Memory B cell (primary cell): Measurements from ENCODE around the gene MYL7.
"Not testable (repeated sequence)": the region's sequence is repeated elsewhere in the genome, so short reads cannot be mapped to it uniquely, and the experiment has no call there.

Experiments
- ATAC-seq: fragments of 150-1000 bp; cut with Tn5 transposase; 2 replicates; pipeline ENCODE4 v1.10.0; 2021; ENCODE audit warnings: low read depth, mild to moderate bottlenecking, moderate library complexity
- DNase-seq, 2 donors: peaks; one replicate each; pipeline ENCODE4 v3.0.0; 2022; ENCODE audit warnings: low spot score in 2 of 2
- H3K27ac Mint-ChIP-seq: one replicate; pipeline ENCODE4 v1.8.0; 2022; ENCODE audit warnings: mild to moderate bottlenecking, moderate library complexity, mixed read lengths
- H3K27me3 Mint-ChIP-seq: one replicate; pipeline ENCODE4 v1.8.0; 2022; ENCODE audit warnings: mixed read lengths
- H3K36me3 Mint-ChIP-seq: one replicate; pipeline ENCODE4 v1.8.0; 2022; ENCODE audit warnings: mild to moderate bottlenecking, mixed read lengths
- H3K4me1 Mint-ChIP-seq: one replicate; pipeline ENCODE4 v1.8.0; 2022; ENCODE audit warnings: mixed read lengths
- H3K4me3 Mint-ChIP-seq: one replicate; pipeline ENCODE4 v1.8.0; 2022; ENCODE audit warnings: mild to moderate bottlenecking, moderate library complexity, mixed read lengths
- H3K9me3 Mint-ChIP-seq: one replicate; pipeline ENCODE4 v1.8.0; 2022; ENCODE audit warnings: mixed read lengths

Gene MYL7

GRCh38 chr7:44138698-44139097 lies 2.4 kb downstream of the MYL7 start:
- no peak for ATAC-seq
- Mint-ChIP-seq H3K36me3 (no peaks in the 10 kb centered on the region), H3K27ac (no peak overlapping the region), H3K9me3 (no peaks in the 10 kb centered on the region), H3K27me3 (no peaks in the 10 kb centered on the region), H3K4me3 (no peak overlapping the region), H3K4me1 (no peaks in the 10 kb centered on the region)
- DNase-seq: no peak

- DNase-seq (no peak), ATAC-seq (no peak)
- no peaks in the 10 kb centered on the region for H3K27me3 Mint-ChIP-seq
- no peaks in the 10 kb centered on the region for H3K36me3 Mint-ChIP-seq
- no peaks in the 10 kb centered on the region for H3K9me3 Mint-ChIP-seq
- no peaks in the 10 kb centered on the region for H3K4me1 Mint-ChIP-seq
- H3K27ac Mint-ChIP-seq: no peak overlapping the region
- no peak overlapping the region for H3K4me3 Mint-ChIP-seq
Measured at GRCh38 chr7:44136731-44137130, 4.4 kb downstream of the MYL7 start.

- H3K27me3 Mint-ChIP-seq: no peaks in the 10 kb centered on the region
- ATAC-seq (no peak), DNase-seq (no peak)
- H3K36me3 Mint-ChIP-seq: no peaks in the 10 kb centered on the region
- H3K9me3 Mint-ChIP-seq: no peaks in the 10 kb centered on the region
- no peaks in the 10 kb centered on the region for H3K4me1 Mint-ChIP-seq
- no peak overlapping the region for H3K27ac Mint-ChIP-seq
- no peak overlapping the region for H3K4me3 Mint-ChIP-seq
Measured at GRCh38 chr7:44134943-44135628, 6.0 kb downstream of the MYL7 start.

GRCh38 chr7:44133295-44133694 lies 7.8 kb downstream of the MYL7 start:
- H3K4me1 Mint-ChIP-seq: no peaks in the 10 kb centered on the region
- no peaks in the 10 kb centered on the region for H3K27me3 Mint-ChIP-seq
- no peaks in the 10 kb centered on the region for H3K36me3 Mint-ChIP-seq
- no peak overlapping the region for H3K4me3 Mint-ChIP-seq
- DNase-seq (no peak), ATAC-seq (no peak)
- H3K9me3 Mint-ChIP-seq: no peaks in the 10 kb centered on the region
- H3K27ac Mint-ChIP-seq: no peak overlapping the region

- Mint-ChIP-seq H3K27ac (no peak overlapping the region), H3K9me3 (peaks cover 2% of the 10 kb centered on the region), H3K27me3 (no peaks in the 10 kb centered on the region), H3K4me3 (no peak overlapping the region), H3K36me3 (no peaks in the 10 kb centered on the region), H3K4me1 (no peaks in the 10 kb centered on the region)
- DNase-seq (no peak), ATAC-seq (no peak)
Measured at GRCh38 chr7:44132039-44132438, 9.1 kb downstream of the MYL7 start.

- DNase-seq (no peak), ATAC-seq (no peak)
- Mint-ChIP-seq H3K27ac (no peak overlapping the region), H3K27me3 (no peaks in the 10 kb centered on the region), H3K4me3 (no peak overlapping the region), H3K36me3 (no peaks in the 10 kb centered on the region), H3K9me3 (peaks cover 5% of the 10 kb centered on the region), H3K4me1 (no peaks in the 10 kb centered on the region)
Measured at GRCh38 chr7:44131173-44132029, 9.7 kb downstream of the MYL7 start.

- H3K9me3 Mint-ChIP-seq: peaks cover 5% of the 10 kb centered on the region
- H3K27me3 Mint-ChIP-seq: no peaks in the 10 kb centered on the region
- H3K4me3 Mint-ChIP-seq: no peak overlapping the region
- no peak for ATAC-seq
- peaks cover 3% of the 10 kb centered on the region for H3K4me1 Mint-ChIP-seq
- H3K27ac Mint-ChIP-seq: no peak overlapping the region
- DNase-seq: no peak
- no peaks in the 10 kb centered on the region for H3K36me3 Mint-ChIP-seq
Measured at GRCh38 chr7:44128721-44129582, 12.2 kb downstream of the MYL7 start.

- no peak overlapping the region for H3K27ac Mint-ChIP-seq
- no peak for ATAC-seq
Measured at GRCh38 chr7:44127161-44127560, 14.0 kb downstream of the MYL7 start.

GRCh38 chr7:44126574-44126973 lies 14.6 kb downstream of the MYL7 start:
- H3K4me1 Mint-ChIP-seq, H3K4me3 Mint-ChIP-seq: not testable (repeated sequence)

More at GRCh38 chr7:44127161-44127560, 14.0 kb downstream of the MYL7 start:
- Mint-ChIP-seq H3K36me3 (no peaks in the 10 kb centered on the region), H3K4me3 (no peak overlapping the region), H3K4me1 (peaks cover 8% of the 10 kb centered on the region), H3K9me3 (peaks cover 5% of the 10 kb centered on the region), H3K27me3 (no peaks in the 10 kb centered on the region)
- no peak for DNase-seq

GRCh38 chr7:44124822-44125202 lies 16.3 kb downstream of the MYL7 start:
- no peak for DNase-seq
- H3K9me3 Mint-ChIP-seq: peaks cover 5% of the 10 kb centered on the region
- peaks cover 10% of the 10 kb centered on the region for H3K4me1 Mint-ChIP-seq
- no peak for ATAC-seq
- peak overlapping the region; percentile 22 for H3K4me3 Mint-ChIP-seq
- H3K27ac Mint-ChIP-seq: no peak overlapping the region
- H3K36me3 Mint-ChIP-seq: peaks cover 8% of the 10 kb centered on the region
- no peaks in the 10 kb centered on the region for H3K27me3 Mint-ChIP-seq

More at GRCh38 chr7:44126574-44126973, 14.6 kb downstream of the MYL7 start:
- H3K27me3 Mint-ChIP-seq, H3K36me3 Mint-ChIP-seq, ATAC-seq, H3K9me3 Mint-ChIP-seq, H3K27ac Mint-ChIP-seq, DNase-seq: not testable (repeated sequence)

- H3K27me3 Mint-ChIP-seq: no peaks in the 10 kb centered on the region
- H3K27ac Mint-ChIP-seq: peak within 1 kb of the TSS; percentile 76
- ATAC-seq: peak; percentile 97
- peaks cover 12% of the 10 kb centered on the region for H3K4me1 Mint-ChIP-seq
- peaks cover 5% of the 10 kb centered on the region for H3K9me3 Mint-ChIP-seq
- peak; percentile 93 to 94 for DNase-seq
- peak within 1 kb of the TSS; percentile 91 for H3K4me3 Mint-ChIP-seq
- H3K36me3 Mint-ChIP-seq: peaks cover 12% of the 10 kb centered on the region
Measured at GRCh38 chr7:44123190-44124003, 17.7 kb downstream of the MYL7 start, which contains the start of gene POLD2. Gene POLD2 (minus strand): TSS chr7:44123548. CDS start chr7:44122053, 1,495 bp downstream.

GRCh38 chr7:44122529-44122928 lies 18.6 kb downstream of the MYL7 start:
- Mint-ChIP-seq H3K27me3 (no peaks in the 10 kb centered on the region), H3K4me1 (peaks cover 12% of the 10 kb centered on the region), H3K27ac (peak overlapping the region; percentile 76), H3K9me3 (peaks cover 5% of the 10 kb centered on the region), H3K4me3 (peak overlapping the region; percentile 78), H3K36me3 (peaks cover 15% of the 10 kb centered on the region)
- DNase-seq: no peak
- no peak for ATAC-seq

GRCh38 chr7:44121761-44122420 lies 19.2 kb downstream of the MYL7 start:
- Mint-ChIP-seq H3K27me3 (no peaks in the 10 kb centered on the region), H3K4me3 (peak overlapping the region; percentile 78), H3K36me3 (peaks cover 15% of the 10 kb centered on the region), H3K27ac (peak overlapping the region; percentile 76), H3K4me1 (peaks cover 14% of the 10 kb centered on the region), H3K9me3 (peaks cover 2% of the 10 kb centered on the region)
- no peak for DNase-seq
- no peak for ATAC-seq
